ENCODE data around the gene PDP2. TPM values are rescaled to one million over a fixed set of nuclear protein-coding genes. Genes with fewer than 3 reads are reported as not detected.

The PDP2 gene
- total and polyA plus RNA-seq, 9 of the 15 experiments (the other 6 are each of a cell fraction or from before 2014, with no cell fraction given), result 2.5 to 24.3 (median 7.2) TPM

DNA sequence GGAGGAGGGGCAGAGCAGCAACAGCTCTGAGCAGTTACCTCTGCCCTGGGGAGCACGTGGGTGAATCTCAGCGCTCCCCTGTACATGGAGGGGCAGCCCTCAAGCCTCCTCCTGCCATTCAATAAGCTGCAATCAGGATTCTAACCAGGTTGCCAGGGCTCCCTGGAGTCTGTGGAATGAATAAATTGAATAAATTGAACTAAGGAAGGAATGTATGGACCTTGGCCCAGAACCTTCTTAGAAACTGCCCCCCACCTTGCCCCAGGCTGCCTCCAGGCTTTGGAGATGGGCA lies 39.9 kb downstream of the PDP2 start:
- no peaks in the 10 kb centered on the region; the same call in 1 of the 2 replicates for H4K20me1 ChIP-seq (replicated peaks; ENCODE audit: control insufficient read depth, insufficient read depth, low read length)

More for the DNA sequence above, 39.9 kb downstream of the PDP2 start:
- in situ Hi-C loops (cut with MboI) (no loop called here), intact Hi-C loops (cut with micrococcal nuclease) (no loop called here)
- no peak overlapping the region for H2AFZ ChIP-seq (ENCODE audit: low read depth, low read length)
- no peaks in the 10 kb centered on the region for H3K79me2 ChIP-seq (ENCODE audit: control insufficient read depth, insufficient read depth, low read length)
- ChIA-PET POLR2A (interaction anchor here (0.9 to 1.2 kb wide), 2 partner anchors 10 to 21 kb away, joined by 3 to 4 read pairs; no protein-coding TSS in a partner anchor), CTCF (ENCODE audit: low intra/inter-chr PET ratio) (no interaction called here)
- no peak for ATAC-seq
- no peak overlapping the region for H3K9ac ChIP-seq (ENCODE audit: insufficient read depth in 1 of 2, low read depth in 2 of 2, low read length in 2 of 2)
- H3K4me2 ChIP-seq (ENCODE audit: insufficient read depth, low read length), result no peak overlapping the region
- peaks cover 0 to 28% of the 10 kb centered on the region in 2 experiments; a peak in 2 of 5 replicates for H3K4me1 ChIP-seq (replicated peaks in 1 of 2; ENCODE audit: control insufficient read depth in 2 of 2, insufficient read depth in 2 of 2, low read length in 2 of 2)
- H3K9me1 ChIP-seq (ENCODE audit: control insufficient read depth, insufficient read depth, low read length), result no peaks in the 10 kb centered on the region
- peaks cover 14 to 64% of the 10 kb centered on the region in 2 experiments; a peak in 3 of 5 replicates for H3K27me3 ChIP-seq (ENCODE audit: control insufficient read depth in 2 of 2, insufficient read depth in 2 of 2, low read length in 2 of 2)
- no peak for DNase-seq (ENCODE audit: extremely low read depth in 1 of 4, low spot score in 3 of 4)
- H3K4me3 ChIP-seq, result no peak overlapping the region
- H3K27ac ChIP-seq (ENCODE audit: extremely low read depth, low read depth, low read length), result no peak overlapping the region
- 3% methylated on average over 2 of the region's 2 CpGs for WGBS (ENCODE audit: insufficient coverage, low coverage, missing lambda C conversion rate)
- H3K36me3 ChIP-seq (ENCODE audit: control insufficient read depth, insufficient read depth, low read length), result no peaks in the 10 kb centered on the region
- no peaks in the 10 kb centered on the region for H3K9me3 ChIP-seq (replicated peaks; ENCODE audit: control insufficient read depth, insufficient read depth, low read depth, low read length)
- no TSS peak for BruUV-seq (replicated peaks)
- FAIRE-seq, result no peak
- TF ChIP-seq ZNF277 (CRISPR knock-in tag; IDR thresholded peaks at IDR 0.05; ENCODE audit: borderline replicate concordance) (no peak), HMGN3 (IDR thresholded peaks at IDR 0.05; ENCODE audit: borderline replicate concordance, extremely low read depth, insufficient read length, low read depth, low read length) (no peak), NCOA2 (IDR thresholded peaks at IDR 0.05; ENCODE audit: partially characterized antibody in 2 of 2) (no peak), XRCC4 (IDR thresholded peaks at IDR 0.05; ENCODE audit: extremely low read depth, insufficient read depth, insufficient read length) (no peak)

Measured in K562 (cell line).